GM19455 (cell line): ENCODE results near the gene IRAK2.

ENCODE experiments used
- ATAC-seq: cut with Tn5 transposase; IDR thresholded peaks from one replicate; pipeline ENCODE4 v1.9.1; 2021; ENCODE audit not compliant: unreplicated experiment

IRAK2 gene

DNA sequence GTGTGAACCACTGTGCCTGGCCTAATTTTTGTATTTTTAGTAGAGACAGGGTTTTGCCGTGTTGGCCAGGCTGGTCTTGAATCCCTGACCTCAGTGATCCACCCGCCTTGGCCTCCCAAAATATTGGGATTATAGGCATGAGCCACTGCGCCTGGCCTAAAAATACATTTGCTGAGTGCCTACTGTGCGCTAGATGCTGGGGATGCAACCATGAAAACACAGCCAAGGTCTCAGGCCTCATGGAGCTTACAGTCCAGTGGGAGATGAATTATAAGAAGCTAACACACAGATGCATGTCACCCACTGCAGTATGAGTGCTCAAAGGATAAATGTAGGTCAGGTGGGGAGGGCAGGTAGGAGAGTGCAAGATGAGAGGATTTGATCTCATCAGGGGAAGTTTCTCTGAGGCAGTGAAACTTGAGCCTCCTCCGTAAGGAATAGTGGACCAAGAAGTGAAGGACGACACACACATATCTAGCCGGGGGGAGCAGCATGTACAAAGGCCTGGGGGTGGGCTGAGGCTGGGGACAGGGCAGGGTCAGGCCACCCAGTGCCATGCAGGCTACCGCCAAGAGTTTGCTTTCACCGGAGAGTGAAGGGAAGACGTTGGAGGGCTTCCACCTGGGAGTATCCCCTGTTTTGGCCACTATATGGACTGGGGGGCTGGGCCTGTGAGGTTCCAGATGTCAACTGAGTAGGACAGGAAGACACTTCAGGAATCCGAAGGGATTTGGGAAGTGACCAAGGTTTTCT, 24.3 kb downstream of the IRAK2 start:
- ATAC-seq = no peak

DNA sequence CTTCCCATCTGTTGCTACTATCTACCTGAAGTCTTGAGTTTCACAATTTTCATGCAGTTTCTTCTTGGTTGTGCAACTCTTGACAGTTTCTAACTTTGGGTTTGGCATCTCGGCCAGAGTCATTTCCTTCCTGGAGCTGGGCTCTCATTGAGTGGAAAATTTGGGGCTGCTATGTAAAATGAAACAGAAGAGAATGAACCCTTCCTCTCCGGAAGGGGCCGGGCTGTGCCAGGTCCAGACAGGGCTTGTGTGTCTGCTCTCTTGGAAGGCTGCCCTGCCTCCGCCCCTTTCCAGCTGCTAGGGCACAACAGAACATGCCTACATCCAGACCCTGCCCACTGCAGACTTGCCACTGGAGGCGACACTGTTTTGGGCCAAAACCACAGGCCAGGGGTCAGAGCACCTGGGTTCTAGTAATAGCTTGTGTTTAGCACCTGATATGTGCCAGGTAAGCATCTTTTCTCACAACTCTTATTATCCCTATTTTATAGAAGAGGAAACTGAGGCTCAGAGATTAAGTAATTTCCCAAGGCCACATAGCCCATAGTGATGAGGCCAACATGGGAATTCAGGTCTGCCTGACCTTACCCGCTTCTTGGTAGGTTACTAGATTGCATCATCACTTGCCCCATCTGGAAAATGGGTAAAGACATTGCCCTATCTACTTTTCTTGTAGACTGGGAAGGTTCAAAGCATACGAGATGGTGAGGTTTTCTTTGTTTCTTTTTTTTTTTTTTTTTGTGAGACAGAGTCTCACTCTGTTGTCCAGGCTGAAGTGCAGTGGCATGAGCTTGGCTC, 25.0 kb downstream of the IRAK2 start:
- no peak for ATAC-seq

DNA sequence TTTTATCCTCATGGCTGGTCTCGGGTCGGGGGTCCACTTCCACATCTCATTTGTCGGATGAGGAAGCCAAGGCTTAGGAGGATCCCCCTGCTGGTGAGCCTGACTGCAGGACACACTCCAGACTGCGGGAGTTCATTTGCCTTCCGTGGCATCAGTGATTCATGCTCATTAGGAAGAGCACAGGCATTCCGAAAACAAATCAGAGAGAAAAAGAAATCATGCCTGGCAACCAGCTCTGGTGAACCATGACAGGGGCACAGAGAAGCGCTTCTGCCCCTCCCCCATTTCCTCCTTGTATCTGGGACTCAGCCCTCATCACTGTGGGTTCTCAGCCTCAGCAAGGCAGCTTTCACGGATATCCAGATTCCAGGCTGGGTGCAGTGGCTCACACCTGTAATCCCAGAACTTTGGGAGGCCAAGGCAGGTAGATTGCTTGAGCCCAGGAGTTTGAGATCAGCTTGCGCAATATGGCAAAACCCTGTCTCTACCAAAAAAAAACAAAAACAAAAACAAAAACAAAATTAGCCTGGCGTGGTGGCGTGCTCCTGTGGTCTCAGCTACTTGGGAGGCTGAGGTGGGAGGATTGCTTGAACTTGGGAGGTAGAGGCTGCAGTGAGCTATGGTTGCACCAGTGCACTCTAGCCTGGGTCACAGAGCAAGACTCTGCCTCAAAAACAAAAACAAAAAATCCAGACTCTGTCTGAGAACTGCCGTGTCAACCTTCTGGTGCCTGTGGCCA, 28.4 kb downstream of the IRAK2 start:
- no peak for ATAC-seq

DNA sequence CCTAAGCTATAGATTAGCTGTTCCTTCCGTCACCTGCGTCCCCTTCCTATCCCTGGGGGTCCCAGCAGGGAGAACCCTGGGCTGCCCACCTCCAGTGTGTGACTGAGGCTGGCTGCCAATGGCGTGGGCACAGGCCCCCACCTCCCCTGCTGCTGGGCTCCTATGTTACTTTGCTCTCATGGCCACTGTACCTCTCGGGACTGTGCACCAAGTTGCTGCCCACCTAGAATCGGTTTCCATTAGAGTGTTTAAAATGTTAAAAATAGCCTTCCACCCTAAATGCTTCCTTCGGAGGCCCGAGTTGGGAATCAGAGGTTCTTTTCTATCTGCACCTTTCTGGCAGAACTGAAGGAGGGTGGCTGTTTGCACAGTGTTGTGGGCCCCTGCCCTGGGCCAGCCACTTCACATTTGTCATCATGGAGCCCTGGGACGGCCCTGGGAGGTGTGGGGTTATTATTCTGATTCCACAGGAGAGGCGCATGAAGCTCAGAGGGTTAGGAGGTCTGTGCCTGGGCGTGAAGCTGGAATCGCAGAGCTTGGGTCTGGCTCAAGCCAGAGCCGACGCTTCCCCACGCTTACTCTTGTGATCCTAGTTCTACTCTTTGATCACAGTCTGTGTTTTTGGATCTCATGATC, 29.1 kb downstream of the IRAK2 start:
- ATAC-seq = no peak

DNA sequence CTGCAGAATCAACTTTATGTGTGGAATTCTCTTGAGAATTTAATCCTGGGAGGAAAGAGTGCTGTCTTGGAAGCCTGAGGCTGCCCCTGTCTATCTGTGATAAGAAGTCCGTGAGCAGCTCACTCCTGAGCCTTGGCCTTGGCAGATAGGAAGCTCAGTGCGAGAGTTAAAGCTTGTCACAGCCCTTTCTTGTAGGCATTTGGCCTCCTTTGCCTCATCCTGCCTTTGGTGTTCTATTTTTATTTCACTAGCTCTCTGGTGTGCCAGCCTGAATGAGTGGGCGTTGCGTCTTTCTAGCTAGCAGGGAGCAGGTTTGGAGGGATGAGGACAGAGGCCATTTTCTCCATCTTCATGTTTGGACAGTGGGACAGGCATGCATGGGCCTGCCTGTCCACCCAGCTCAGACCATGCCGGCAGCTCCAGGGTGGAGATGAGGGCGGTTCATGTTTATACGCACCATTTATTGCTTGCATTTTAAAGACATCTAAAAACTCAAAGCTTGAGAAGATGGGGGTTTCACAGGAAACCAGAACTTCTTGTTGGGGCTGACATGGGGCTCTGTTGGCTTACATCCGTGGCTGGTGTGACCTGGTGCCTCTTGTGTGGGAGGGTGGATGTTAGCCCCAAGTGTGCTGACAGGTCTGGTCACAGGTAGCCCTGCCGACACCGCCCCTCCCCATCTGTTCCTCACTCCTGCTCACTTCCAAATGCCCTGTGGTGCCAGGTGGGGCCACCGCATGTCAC, 29.8 kb downstream of the IRAK2 start:
- no peak for ATAC-seq

DNA sequence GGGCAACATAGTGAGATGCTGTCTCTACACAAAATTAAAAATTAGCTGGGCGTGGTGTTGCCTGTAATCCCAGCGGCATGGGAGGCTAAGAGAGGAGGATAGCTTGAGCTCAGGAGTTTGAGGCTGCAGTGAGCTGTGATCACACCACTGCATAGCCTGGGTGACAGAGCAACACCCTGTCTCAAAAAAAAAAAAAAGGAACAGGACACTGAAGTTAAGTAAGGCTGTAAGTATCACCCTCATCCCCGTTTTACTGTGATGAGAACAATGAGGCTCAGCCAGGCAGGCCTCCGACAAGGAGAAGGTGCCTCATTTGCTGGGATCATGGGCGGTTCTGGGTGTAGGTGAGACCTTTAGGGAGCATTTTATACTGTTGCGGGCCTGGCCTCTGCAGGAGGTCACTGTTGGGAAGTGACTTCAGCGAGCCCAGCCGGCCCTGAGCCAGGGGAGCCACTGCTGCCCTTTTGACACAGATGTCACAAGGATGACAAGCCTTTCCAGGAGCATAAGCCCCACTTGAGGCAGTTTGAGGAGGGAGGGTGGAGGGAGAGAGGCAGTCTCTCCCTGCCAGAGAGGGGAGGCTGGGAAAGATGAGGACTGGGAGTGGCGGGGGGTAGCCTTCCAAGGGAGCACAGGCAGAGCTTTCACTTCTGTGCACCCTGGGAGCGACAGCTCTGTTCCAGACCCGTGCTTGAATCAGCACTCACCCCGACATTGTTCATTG, 30.8 kb downstream of the IRAK2 start:
- ATAC-seq = no peak

DNA sequence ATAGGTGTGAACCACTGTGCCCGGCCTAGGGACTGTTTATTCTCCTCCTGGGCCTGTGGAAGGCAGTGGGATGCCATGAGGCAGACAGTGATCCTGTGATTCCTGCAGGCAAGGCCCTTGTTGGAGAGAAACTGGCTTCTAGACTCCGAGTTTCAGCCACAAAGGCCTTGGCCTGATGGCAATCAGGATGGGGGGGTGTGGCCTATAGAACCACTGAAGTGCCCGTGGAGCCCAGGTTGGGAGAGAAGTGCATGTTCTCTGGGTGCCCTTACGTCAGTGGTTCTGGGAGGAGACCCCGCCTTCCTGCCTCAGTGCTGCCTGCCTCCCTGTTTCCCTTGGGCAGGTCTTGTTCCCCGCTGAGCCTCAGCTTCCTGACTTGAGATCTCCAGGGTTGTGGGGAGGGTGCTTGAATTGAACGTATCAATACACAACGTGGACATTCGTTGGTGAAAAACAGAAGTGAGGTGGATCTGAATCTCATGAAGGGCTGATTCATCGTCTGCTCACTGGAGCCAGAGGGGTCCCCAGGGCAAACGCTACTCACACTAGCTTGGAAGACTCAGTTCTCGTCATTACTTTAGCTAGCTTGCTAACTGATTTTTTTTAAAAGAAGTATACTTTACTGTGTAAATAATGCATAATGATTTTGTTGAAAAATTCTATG, 31.8 kb downstream of the IRAK2 start:
- ATAC-seq = no peak

DNA sequence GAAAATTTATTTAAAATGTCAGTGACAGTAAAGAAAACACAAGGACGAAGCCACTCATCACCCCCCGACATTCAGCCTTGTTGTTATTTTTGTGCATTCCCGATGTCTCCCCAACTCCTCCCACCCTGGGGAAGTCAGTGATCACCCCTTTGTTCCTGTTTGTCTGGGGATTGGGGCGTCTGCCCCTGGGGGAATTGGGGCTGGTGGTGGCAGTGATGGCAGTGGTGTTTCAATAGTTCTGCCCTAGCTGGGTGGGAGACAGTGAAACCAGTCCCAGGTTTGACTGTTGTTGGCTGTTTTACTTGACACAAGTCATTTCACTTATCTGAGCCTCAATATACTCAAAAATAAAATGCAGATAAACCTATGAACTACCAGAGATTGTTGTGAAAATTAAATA, 33.5 kb downstream of the IRAK2 start:
- ATAC-seq = no peak

DNA sequence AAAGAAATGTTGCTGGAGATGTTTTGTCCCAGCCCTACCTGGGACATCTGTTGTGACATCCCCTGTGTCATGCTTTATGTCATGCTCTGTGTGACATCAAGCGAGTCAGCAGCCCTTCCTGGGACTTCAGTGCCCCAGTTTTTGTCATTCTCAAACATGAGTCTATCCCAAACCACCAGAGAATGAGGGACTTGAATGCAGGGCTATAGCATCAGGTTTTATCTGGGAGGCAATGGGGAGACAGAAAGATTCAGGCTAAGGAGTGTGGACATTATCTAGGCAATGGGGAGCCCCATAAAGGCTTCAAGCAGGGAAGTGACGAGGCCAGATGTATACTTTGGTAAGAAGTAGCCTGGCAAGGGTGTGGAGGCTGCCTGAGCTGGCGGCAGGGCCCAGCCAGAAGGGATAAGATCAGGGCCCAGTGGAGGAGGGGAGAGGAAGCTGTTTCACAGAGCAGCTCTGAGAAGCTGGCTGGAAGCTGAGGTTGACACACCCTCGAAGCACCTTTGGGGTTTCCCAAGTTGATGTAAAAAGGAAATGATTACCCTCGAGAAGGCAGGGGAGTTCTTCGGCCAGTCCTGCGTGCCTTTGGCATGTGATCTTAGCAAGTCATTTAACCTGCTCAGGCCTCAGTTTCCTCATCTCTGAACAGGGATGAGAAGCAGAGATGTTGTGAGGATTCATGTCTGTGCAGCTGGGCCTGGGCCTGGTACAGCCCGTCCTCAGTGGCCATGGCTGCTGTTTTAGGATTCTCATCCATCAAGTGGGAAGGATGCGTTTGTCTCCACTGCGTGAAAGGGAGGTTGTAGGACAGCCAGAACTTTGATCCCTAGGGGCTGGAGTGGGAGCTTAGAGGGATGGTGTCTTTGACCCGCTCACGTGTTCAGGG, 34.3 kb downstream of the IRAK2 start:
- ATAC-seq = peak; percentile 63

DNA sequence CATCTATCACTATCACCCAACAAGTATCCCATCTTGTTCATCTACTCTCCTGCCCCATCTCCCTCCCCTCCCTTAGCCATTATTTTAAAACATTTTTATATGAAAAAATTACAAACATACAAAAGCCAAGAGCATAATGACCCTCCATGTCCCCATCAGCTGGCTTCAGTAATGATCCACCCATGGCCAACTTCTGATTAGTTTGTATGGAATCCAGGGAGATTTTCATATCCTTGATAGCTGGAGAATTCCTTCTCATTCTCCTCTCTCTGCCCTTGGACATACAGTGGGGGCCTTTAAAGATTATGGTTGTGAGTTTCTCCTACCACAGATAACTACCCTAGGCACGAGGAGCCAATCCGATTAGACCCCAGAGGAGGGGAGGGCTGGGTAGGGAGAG, 40.2 kb downstream of the IRAK2 start:
- no peak for ATAC-seq

DNA sequence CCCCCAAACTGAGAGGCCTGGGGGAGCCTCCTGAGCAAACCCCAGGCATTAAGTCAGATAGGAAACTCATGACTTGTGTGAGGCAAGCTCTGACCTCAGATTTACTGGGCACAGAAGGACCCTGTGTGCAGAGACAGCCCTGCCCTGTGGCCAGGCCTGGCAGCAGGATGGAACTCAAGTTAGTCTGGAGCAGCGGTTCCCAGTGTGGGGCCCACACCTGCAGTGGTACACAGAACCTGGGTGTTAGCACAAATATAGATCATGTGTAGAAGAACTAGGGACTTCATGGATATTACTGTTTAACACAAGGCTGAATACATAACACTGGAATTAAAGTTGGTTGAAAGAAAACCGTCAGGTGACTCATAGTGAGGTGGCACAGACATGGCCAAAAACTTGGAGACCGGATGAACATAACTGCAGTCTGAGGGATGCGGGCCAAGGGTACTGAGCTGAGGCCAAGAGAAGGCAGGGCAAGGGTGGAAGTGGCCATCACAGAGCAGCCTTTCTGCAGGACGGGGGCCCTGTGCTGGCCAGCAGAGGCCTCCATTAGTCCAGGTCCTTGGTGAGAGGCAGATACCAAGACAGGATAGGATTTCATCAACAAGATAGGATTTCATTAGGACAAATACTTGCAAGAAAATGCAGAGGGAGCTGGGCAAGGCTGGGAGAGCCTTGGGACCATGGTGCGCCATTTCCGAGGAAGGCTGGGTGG, 40.9 kb downstream of the IRAK2 start:
- ATAC-seq = no peak

DNA sequence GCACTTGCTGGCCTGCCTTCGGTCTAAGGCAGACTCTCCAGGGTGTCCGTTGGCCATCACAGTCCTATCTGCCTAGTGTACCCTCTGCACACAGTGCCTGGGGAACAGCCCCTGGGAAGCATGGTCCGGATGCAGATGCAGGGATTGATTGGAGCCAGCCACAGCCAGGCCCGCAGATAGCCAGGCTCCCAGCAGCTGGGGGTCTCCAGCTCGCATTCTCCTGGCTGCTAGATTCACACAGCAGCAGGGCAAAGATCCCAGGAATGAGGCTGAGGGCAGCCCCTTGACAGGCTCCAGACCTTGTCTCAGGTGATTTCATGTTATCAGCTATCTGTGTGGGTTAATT, 41.4 kb downstream of the IRAK2 start:
- no peak for ATAC-seq

DNA sequence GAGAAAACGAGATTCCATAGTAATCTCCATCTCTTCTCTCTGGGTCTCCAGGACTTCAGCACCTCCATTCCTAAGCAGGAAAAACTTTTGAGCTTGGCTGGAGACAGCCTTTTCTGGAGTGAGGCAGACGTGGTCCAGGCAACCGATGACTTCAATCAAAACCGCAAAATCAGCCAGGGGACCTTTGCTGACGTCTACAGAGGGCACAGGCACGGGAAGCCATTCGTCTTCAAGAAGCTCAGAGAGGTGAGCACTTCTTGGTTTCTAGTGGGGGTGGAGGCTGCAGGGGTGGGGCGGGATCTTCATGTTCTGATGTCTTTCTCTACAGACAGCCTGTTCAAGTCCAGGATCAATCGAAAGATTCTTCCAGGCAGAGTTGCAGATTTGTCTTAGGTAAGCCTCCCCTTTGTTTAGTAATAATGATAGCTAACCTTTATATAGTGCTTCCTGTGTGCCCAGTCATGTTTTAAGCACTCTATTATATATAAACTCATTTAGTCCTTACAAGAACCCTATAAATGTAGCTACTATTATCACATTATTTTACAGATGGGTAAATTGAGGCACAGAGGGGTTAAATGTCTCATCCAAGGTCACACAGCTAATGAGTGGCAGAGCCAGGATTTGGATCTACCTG, 48.6 kb downstream of the IRAK2 start:
- no peak for ATAC-seq

DNA sequence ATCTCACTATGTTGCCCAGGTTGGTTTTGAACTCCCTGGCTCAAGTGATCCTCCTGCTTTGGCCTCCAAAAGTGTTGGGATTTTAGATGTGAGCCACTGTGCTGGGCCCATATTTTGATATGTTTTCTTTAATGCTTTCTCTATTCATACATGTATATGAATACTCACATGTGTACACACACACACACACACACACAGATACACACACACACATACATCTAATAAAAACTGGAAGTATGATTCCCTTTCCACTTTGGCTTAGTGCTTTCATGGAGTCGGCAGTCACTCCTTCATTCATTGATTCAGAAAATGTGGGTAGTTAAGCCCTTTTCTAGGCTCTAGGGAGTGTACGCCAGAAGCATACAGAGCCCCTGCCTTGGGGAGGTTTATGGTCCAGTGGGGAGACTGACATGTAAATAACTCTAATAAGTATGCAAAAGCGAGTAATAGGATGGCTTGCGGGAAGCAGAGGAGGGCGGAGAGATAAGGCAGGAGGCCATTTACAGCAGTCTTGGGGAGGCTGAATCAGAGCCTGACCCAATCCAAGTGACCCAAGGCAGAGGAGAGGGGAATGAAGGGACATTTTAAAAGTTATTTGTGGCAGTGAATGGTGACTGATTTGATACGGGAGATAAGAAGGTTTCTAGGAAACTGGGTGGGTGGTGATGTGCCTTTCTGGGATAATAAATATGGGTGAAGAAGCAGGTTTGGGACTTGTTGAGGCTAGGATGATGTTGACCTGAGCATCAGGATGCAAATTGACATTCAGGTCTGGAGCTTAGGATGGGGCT, 51.1 kb downstream of the IRAK2 start:
- no peak for ATAC-seq

DNA sequence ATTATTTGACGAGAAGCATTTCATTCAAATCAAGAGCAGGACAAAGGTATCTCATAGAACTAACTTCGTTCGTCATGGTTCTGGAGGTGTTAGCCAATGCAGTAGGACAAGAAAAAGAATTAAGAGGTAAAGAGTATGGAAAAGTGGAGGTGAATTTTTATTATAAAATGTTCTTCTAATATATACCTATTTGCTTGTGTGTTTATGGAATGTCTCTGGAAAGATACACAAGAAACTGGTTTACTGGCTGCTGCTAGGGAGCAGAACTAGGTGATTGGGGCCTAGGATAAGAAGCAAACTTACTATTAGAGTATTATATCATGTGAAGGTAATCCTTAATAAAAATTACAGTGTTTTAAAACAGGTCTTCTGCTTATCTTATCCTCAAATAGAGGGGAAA, 52.6 kb downstream of the IRAK2 start:
- ATAC-seq = no peak

DNA sequence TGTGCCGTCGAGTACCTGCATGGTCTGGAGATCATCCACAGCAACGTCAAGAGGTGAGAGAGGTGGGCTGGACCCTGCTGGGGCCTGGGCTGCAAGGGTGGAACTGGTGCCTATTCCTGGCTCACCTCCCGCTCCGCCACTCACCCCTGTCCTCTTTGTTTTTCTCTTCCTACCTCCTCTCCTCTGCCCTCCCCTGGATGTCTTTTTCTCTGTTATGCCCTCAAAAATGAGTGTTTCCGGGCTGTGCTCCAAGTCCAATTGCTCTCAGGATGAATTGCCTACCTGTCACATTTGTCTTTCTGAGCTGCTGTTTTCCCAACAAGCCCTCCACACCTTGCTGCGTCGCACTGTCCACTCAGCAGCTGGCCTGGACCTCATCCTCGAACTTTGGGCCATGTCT, 55.0 kb downstream of the IRAK2 start:
- ATAC-seq = no peak
